Renal cortical epithelial cell (primary cell): ENCODE results near the gene STAB2. TPM values are rescaled to one million over a fixed set of nuclear protein-coding genes. Genes with fewer than 3 reads are reported as not detected.
"Not testable (repeated sequence)": the region's sequence is repeated elsewhere in the genome, so short reads cannot be mapped to it uniquely, and the experiment has no call there.

Source experiments
- DNase-seq: peaks from one replicate; pipeline ENCODE4 v3.0.0-alpha.2; 2011; ENCODE audit warnings: low read depth
- total RNA-seq: library from RNA; depleted of rRNA; stranded (reverse); fragments of >200 nt; gene quantifications from 2 replicates; pipeline ENCODE4 v1.2.3, GENCODE V29; 2014

The STAB2 gene
- total RNA-seq, 1 donor from 2014 or later, result not detected

GRCh38 chr12:103647267-103647666 lies 60.2 kb downstream of the STAB2 start:
- DNase-seq, result peak; percentile 88

GRCh38 chr12:103652808-103653207 lies 65.7 kb downstream of the STAB2 start:
- DNase-seq, result no peak

- not testable (repeated sequence) for DNase-seq
Observed at GRCh38 chr12:103653568-103654173, 66.6 kb downstream of the STAB2 start.

GRCh38 chr12:103654816-103655215 lies 67.7 kb downstream of the STAB2 start:
- no peak for DNase-seq

GRCh38 chr12:103656291-103656690 lies 69.2 kb downstream of the STAB2 start:
- no peak for DNase-seq

GRCh38 chr12:103657331-103657730 lies 70.3 kb downstream of the STAB2 start:
- DNase-seq, result no peak

- DNase-seq, result no peak
Observed at GRCh38 chr12:103664626-103665025, 77.6 kb downstream of the STAB2 start.

- no peak for DNase-seq
Observed at GRCh38 chr12:103665971-103666370, 78.9 kb downstream of the STAB2 start.

- DNase-seq, result no peak
Observed at GRCh38 chr12:103667125-103667524, 80.1 kb downstream of the STAB2 start.

GRCh38 chr12:103668520-103668919 lies 81.4 kb downstream of the STAB2 start:
- DNase-seq, result no peak

GRCh38 chr12:103671367-103671766 lies 84.3 kb downstream of the STAB2 start:
- no peak for DNase-seq

- DNase-seq, result no peak
Observed at GRCh38 chr12:103672401-103673119, 85.5 kb downstream of the STAB2 start.

- no peak for DNase-seq
Observed at GRCh38 chr12:103673487-103673886, 86.4 kb downstream of the STAB2 start.

- no peak for DNase-seq
Observed at GRCh38 chr12:103673891-103674375, 86.9 kb downstream of the STAB2 start.

GRCh38 chr12:103676893-103677292 lies 89.8 kb downstream of the STAB2 start:
- no peak for DNase-seq

GRCh38 chr12:103677341-103677740 lies 90.3 kb downstream of the STAB2 start:
- no peak for DNase-seq

- DNase-seq, result no peak
Observed at GRCh38 chr12:103677905-103678304, 90.8 kb downstream of the STAB2 start.

- DNase-seq, result no peak
Observed at GRCh38 chr12:103679421-103680170, 92.5 kb downstream of the STAB2 start.

- no peak for DNase-seq
Observed at GRCh38 chr12:103680591-103681141, 93.6 kb downstream of the STAB2 start.

GRCh38 chr12:103686026-103686425 lies 99.0 kb downstream of the STAB2 start:
- no peak for DNase-seq

- no peak for DNase-seq
Observed at GRCh38 chr12:103687253-103687652, 100.2 kb downstream of the STAB2 start.

- no peak for DNase-seq
Observed at GRCh38 chr12:103688376-103689063, 101.4 kb downstream of the STAB2 start.
